Keratinocyte (primary cell): ENCODE results near the gene MOCS3. TPM values are rescaled to one million over a fixed set of nuclear protein-coding genes. Genes with fewer than 3 reads are reported as not detected.

Experiments used
- DNase-seq: peaks from one replicate; pipeline ENCODE4 v3.0.0-alpha.2; 2011; ENCODE audit warnings: low read depth, missing footprints, low spot score
- FAIRE-seq: peaks from 2 replicates; lab custom pipeline; 2011; peaks lifted over from hg19 to GRCh38; lab: Jason Lieb, UNC
- H2AFZ ChIP-seq: 2 replicates; pipeline ENCODE4 v1.6.0; 2012; ENCODE audit warnings: low read length, control low read depth, inconsistent platforms; ENCODE audit not compliant: control insufficient read depth
- H3K27ac ChIP-seq: 2 replicates; pipeline ENCODE4 v1.5.1; 2011; ENCODE audit warnings: low read length; ENCODE audit not compliant: control insufficient read depth, insufficient read depth
- H3K27me3 ChIP-seq: 3 replicates; pipeline ENCODE4 v1.6.0; 2011; ENCODE audit warnings: low read length; ENCODE audit not compliant: control insufficient read depth, insufficient read depth; ENCODE audit errors: extremely low read depth
- H3K36me3 ChIP-seq, 2 experiments: 2 replicates in 1 of 2; 3 replicates in 1 of 2; pipeline ENCODE4 v1.5.1; 2011; ENCODE audit warnings: low read length in 2 of 2, mild to moderate bottlenecking in 1 of 2; ENCODE audit not compliant: control insufficient read depth in 2 of 2, insufficient read depth in 2 of 2; ENCODE audit errors: extremely low read depth in 1 of 2
- H3K4me1 ChIP-seq: 3 replicates; pipeline ENCODE4 v1.5.1; 2011; ENCODE audit warnings: low read length; ENCODE audit not compliant: control insufficient read depth, insufficient read depth; ENCODE audit errors: extremely low read depth
- H3K4me2 ChIP-seq: 3 replicates; pipeline ENCODE4 v1.6.0; 2011; ENCODE audit warnings: low read depth, low read length; ENCODE audit not compliant: control insufficient read depth, insufficient read depth; ENCODE audit errors: extremely low read depth
- H3K4me3 ChIP-seq, 3 experiments: fragments of 200-600 bp in 1 of 3; sonication (generic) in 1 of 3; 2 replicates in 2 of 3; 3 replicates in 1 of 3; pipeline ENCODE4 v1.5.1; 2011 to 2016; ENCODE audit warnings: low read length in 3 of 3, mild to moderate bottlenecking in 3 of 3, control low read depth in 2 of 3, inconsistent platforms in 1 of 3, low read depth in 1 of 3, mixed read lengths in 1 of 3, mixed run types in 1 of 3, moderate library complexity in 1 of 3; ENCODE audit not compliant: control insufficient read depth in 2 of 3, insufficient read depth in 2 of 3; ENCODE audit errors: extremely low read depth in 1 of 3
- H3K79me2 ChIP-seq: 2 replicates; pipeline ENCODE4 v1.6.0; 2012; ENCODE audit warnings: low read length; ENCODE audit not compliant: control insufficient read depth, insufficient read depth
- H3K9ac ChIP-seq: 3 replicates; pipeline ENCODE4 v1.6.0; 2011; ENCODE audit warnings: low read length; ENCODE audit not compliant: control insufficient read depth, insufficient read depth; ENCODE audit errors: extremely low read depth
- H3K9me1 ChIP-seq: 3 replicates; pipeline ENCODE4 v1.6.0; 2011; ENCODE audit warnings: low read length; ENCODE audit not compliant: control insufficient read depth, insufficient read depth; ENCODE audit errors: extremely low read depth
- H3K9me3 ChIP-seq: 2 replicates; pipeline ENCODE4 v1.5.1; 2012; ENCODE audit warnings: low read depth, low read length; ENCODE audit not compliant: control insufficient read depth
- H4K20me1 ChIP-seq: 3 replicates; pipeline ENCODE4 v1.6.0; 2011; ENCODE audit warnings: low read length; ENCODE audit not compliant: control insufficient read depth, insufficient read depth; ENCODE audit errors: extremely low read depth
- EZH2 ChIP-seq: IDR thresholded peaks from one replicate; pipeline ENCODE4 v1.6.1; 2012; ENCODE audit warnings: inconsistent platforms, mild to moderate bottlenecking, low read length, moderate library complexity
- dilution Hi-C: fragments of 300-500 bp; cut with MboI; formaldehyde crosslinking; loops from one replicate; pipeline ENCODE4 v1.7.0; 2020; ENCODE audit warnings: low sequenced_read_pairs; ENCODE audit not compliant: extremely low pct_ligation_motif_present
- polyA plus RNA-seq, 5 experiments: library from polyadenylated mRNA; depleted of rRNA in 3 of 5; stranded (reverse) in 3 of 5; stranded (forward) in 1 of 5; unstranded in 1 of 5; fragments of >200 nt; gene quantifications; 1 replicate in 1 of 5; 2 replicates in 3 of 5; 3 replicates in 1 of 5; pipeline versions ENCODE4 v1.2.1 to v1.2.3, GENCODE V29; 2011 to 2012; ENCODE audit warnings: missing spikeins in 2 of 5, low read depth in 1 of 5, low replicate concordance in 1 of 5
- TF ChIP-seq, protein P1 (sequence below), 3 experiments: IDR thresholded peaks in 1 of 3; conservative IDR thresholded peaks in 1 of 3; optimal IDR thresholded peaks in 1 of 3; 2 replicates in 2 of 3; 3 replicates in 1 of 3; pipeline versions ENCODE3 to v1.5.1; 2011; ENCODE audit warnings: low read length in 3 of 3, mild to moderate bottlenecking in 3 of 3, moderate library complexity in 2 of 3, control low read depth in 1 of 3, inconsistent platforms in 1 of 3; ENCODE audit not compliant: insufficient read depth in 2 of 3; ENCODE audit errors: extremely low read depth in 1 of 3

MOCS3 gene
- polyA plus RNA-seq, 1 donor (not counting 4 experiments of a cell fraction or from before 2014, with no cell fraction given) = 4.0 TPM

DNA sequence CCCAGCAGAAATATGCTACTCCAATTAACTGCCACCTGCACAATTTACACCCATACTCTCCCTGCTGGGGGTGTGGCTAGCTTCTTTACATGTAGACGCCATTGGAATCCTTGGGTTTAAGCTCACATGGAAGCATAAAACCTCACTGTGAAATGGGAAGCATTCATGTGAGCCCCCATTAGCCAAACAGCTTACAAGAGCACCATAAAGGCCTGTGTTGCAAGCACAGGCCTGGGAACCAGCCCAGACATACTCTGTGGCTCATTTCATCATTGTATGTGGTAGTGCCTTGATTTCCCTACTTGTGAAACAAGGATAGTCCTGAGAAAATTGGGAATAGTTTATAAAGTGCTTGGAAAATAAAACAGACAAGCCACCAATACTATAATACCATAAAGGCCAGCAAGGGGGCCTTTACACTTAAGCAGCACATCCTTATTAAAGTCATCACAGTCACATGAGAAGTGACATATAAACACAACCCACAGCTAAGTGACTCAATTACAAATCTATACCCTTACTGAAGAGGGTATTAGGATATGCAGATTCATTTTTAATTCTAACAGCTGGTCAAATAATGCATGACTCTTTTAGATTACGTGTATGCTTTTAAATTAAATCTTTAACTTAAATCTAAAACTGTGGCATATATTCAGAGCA, 34.2 kb upstream of the MOCS3 start:
- no peak for TF ChIP-seq EZH2
- TF ChIP-seq, protein P1, sequence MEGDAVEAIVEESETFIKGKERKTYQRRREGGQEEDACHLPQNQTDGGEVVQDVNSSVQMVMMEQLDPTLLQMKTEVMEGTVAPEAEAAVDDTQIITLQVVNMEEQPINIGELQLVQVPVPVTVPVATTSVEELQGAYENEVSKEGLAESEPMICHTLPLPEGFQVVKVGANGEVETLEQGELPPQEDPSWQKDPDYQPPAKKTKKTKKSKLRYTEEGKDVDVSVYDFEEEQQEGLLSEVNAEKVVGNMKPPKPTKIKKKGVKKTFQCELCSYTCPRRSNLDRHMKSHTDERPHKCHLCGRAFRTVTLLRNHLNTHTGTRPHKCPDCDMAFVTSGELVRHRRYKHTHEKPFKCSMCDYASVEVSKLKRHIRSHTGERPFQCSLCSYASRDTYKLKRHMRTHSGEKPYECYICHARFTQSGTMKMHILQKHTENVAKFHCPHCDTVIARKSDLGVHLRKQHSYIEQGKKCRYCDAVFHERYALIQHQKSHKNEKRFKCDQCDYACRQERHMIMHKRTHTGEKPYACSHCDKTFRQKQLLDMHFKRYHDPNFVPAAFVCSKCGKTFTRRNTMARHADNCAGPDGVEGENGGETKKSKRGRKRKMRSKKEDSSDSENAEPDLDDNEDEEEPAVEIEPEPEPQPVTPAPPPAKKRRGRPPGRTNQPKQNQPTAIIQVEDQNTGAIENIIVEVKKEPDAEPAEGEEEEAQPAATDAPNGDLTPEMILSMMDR (optimal IDR thresholded peaks at IDR 0.05 in 1 of 3, IDR thresholded peaks at IDR 0.05 in 1 of 3, conservative IDR thresholded peaks at IDR 0.05 in 1 of 3; ENCODE audit: extremely low read depth in 1 of 3, insufficient read depth in 2 of 3, low read length in 3 of 3) = no peak
- H3K4me3 ChIP-seq = no peak overlapping the region
- peaks cover 99% of the 10 kb centered on the region for H3K79me2 ChIP-seq
- no peaks in the 10 kb centered on the region for H3K9me3 ChIP-seq
- no peak overlapping the region for H3K27ac ChIP-seq
- FAIRE-seq = no peak
- no peak overlapping the region for H3K4me2 ChIP-seq
- H3K9ac ChIP-seq = no peak overlapping the region
- H3K36me3 ChIP-seq = peaks cover 7 to 21% of the 10 kb centered on the region in 2 experiments
- H4K20me1 ChIP-seq = no peaks in the 10 kb centered on the region
- DNase-seq = no peak
- peaks cover 2% of the 10 kb centered on the region for H3K9me1 ChIP-seq
- dilution Hi-C loops = no loop called here
- H2AFZ ChIP-seq = no peak overlapping the region
- peaks cover 24% of the 10 kb centered on the region for H3K4me1 ChIP-seq
- no peaks in the 10 kb centered on the region for H3K27me3 ChIP-seq

DNA sequence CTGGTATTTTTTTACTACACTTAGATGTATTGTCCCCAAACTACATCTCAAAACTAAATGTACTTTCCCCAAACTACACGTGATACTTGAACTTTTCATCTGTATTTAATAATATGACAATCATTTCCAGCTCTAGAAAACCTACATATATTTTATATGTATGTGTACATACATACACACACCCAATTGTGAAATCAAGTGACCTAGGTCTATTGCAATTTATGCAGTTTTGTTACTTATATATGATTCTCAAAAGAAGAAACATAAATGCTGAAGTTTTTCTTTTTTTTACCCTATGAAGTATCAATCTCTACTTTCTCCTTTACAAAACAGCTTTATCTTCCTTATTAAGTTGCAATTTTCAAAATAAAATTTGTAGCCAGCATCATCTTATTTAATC, 32.1 kb upstream of the MOCS3 start:
- no peaks in the 10 kb centered on the region for H3K9me3 ChIP-seq
- peaks cover 89% of the 10 kb centered on the region for H3K79me2 ChIP-seq
- H3K9ac ChIP-seq = no peak overlapping the region
- H3K4me2 ChIP-seq = no peak overlapping the region
- no peak overlapping the region for H2AFZ ChIP-seq
- TF ChIP-seq, protein P1 (optimal IDR thresholded peaks at IDR 0.05 in 1 of 3, IDR thresholded peaks at IDR 0.05 in 1 of 3, conservative IDR thresholded peaks at IDR 0.05 in 1 of 3; ENCODE audit: extremely low read depth in 1 of 3, insufficient read depth in 2 of 3, low read length in 3 of 3) = no peak
- TF ChIP-seq EZH2 = no peak
- H3K4me1 ChIP-seq = peaks cover 21% of the 10 kb centered on the region
- DNase-seq (no peak), FAIRE-seq (no peak)
- H3K9me1 ChIP-seq = peaks cover 2% of the 10 kb centered on the region
- no peak overlapping the region for H3K27ac ChIP-seq
- H4K20me1 ChIP-seq = no peaks in the 10 kb centered on the region
- dilution Hi-C loops = no loop called here
- no peak overlapping the region for H3K4me3 ChIP-seq
- H3K27me3 ChIP-seq = no peaks in the 10 kb centered on the region
- H3K36me3 ChIP-seq = peaks cover 7 to 21% of the 10 kb centered on the region in 2 experiments
